GM12878 (cell line): ENCODE data around the gene PRCC. TPM values are rescaled to one million over a fixed set of nuclear protein-coding genes. Genes with fewer than 3 reads are reported as not detected.
A peak's percentile ranks its signal among the peaks of the same experiment; 100 is the strongest.

Experiments
- BCLAF1 ChIP-seq: fragments of 450-650 bp; IDR thresholded peaks from 2 replicates; pipeline ENCODE4 v1.6.1; 2017; ENCODE audit warnings: antibody characterized with exemption, mild to moderate bottlenecking, moderate library complexity
- CEBPB ChIP-seq, 2 experiments: fragments of 150-350 bp in 1 of 2; IDR thresholded peaks; 2 replicates each; pipeline ENCODE4 v1.6.1; 2012 to 2014; ENCODE audit warnings: low read depth in 2 of 2, low read length in 2 of 2, borderline replicate concordance in 1 of 2, inconsistent platforms in 1 of 2
- CHD2 ChIP-seq: IDR thresholded peaks from 2 replicates; pipeline ENCODE4 v1.6.1; 2011; ENCODE audit warnings: low read depth, low read length, improper control_type of control experiment, borderline replicate concordance
- IRF5 ChIP-seq: fragments of 450-650 bp; IDR thresholded peaks from 2 replicates; pipeline ENCODE4 v1.6.1; 2017; ENCODE audit warnings: borderline replicate concordance
- KDM1A ChIP-seq: fragments of 200-600 bp; sonication (generic); IDR thresholded peaks from 2 replicates; pipeline ENCODE4 v1.6.1; 2016; ENCODE audit warnings: borderline replicate concordance
- KLF5 ChIP-seq: fragments of 450-650 bp; IDR thresholded peaks from 2 replicates; pipeline ENCODE4 v1.6.1; 2014; ENCODE audit warnings: mild to moderate bottlenecking; ENCODE audit not compliant: partially characterized antibody
- MAX ChIP-seq: IDR thresholded peaks from 2 replicates; pipeline ENCODE4 v1.6.1; 2012; ENCODE audit warnings: low read depth, low read length, improper control_type of control experiment
- MYC ChIP-seq: IDR thresholded peaks from 2 replicates; pipeline ENCODE4 v1.6.1; 2011; ENCODE audit warnings: mild to moderate bottlenecking, low read length, moderate library complexity, inconsistent platforms; ENCODE audit not compliant: insufficient read depth, insufficient replicate concordance, insufficient read length, severe bottlenecking
- NFIC ChIP-seq: IDR thresholded peaks from 2 replicates; pipeline ENCODE4 v1.6.1; 2012; ENCODE audit warnings: low read depth, mild to moderate bottlenecking, inconsistent platforms, low read length, moderate library complexity
- NFXL1 ChIP-seq: fragments of 450-650 bp; IDR thresholded peaks from 2 replicates; pipeline ENCODE4 v1.6.1; 2017; ENCODE audit warnings: antibody characterized with exemption, mild to moderate bottlenecking, borderline replicate concordance
- PRDM15 ChIP-seq: fragments of 450-650 bp; formaldehyde crosslinking; IDR thresholded peaks from 2 replicates; pipeline ENCODE4 v1.4.0; 2020; ENCODE audit warnings: mild to moderate bottlenecking, moderate library complexity
- RAD21 ChIP-seq: IDR thresholded peaks from 2 replicates; pipeline ENCODE4 v1.6.1; 2011; ENCODE audit warnings: mild to moderate bottlenecking, low read depth, low read length, moderate library complexity; ENCODE audit not compliant: insufficient read depth
- RAD51 ChIP-seq: fragments of 450-650 bp; IDR thresholded peaks from 2 replicates; pipeline ENCODE4 v1.6.1; 2016; ENCODE audit warnings: moderate library complexity, mild to moderate bottlenecking, inconsistent platforms
- RELA ChIP-seq: fragments of 450-650 bp; IDR thresholded peaks from 2 replicates; pipeline ENCODE4 v1.8.0; 2014; ENCODE audit warnings: borderline replicate concordance; ENCODE audit not compliant: partially characterized antibody
- RFX5 ChIP-seq: IDR thresholded peaks from 2 replicates; pipeline ENCODE4 v1.6.1; 2011; ENCODE audit warnings: low read depth, low read length, improper control_type of control experiment
- STAT3 ChIP-seq: IDR thresholded peaks from 2 replicates; pipeline ENCODE4 v1.6.1; 2011; ENCODE audit warnings: low read depth, low read length, improper control_type of control experiment
- WRNIP1 ChIP-seq: IDR thresholded peaks from 2 replicates; pipeline ENCODE4 v1.6.1; 2011; ENCODE audit warnings: low read depth, low read length, improper control_type of control experiment, borderline replicate concordance
- polyA plus RNA-seq, 11 experiments: library from polyadenylated mRNA; depleted of rRNA in 4 of 11; unstranded in 6 of 11; stranded (reverse) in 5 of 11; fragments of >200 nt; fragmentation: Nextera tagmentation in 4 of 11; fragmentation: Illumina TruSeq in 1 of 11; extraction: Ambion mirVana in 4 of 11; extraction: Trizol in 1 of 11; gene quantifications; 1 replicate in 1 of 11; 2 replicates in 10 of 11; pipeline versions ENCODE4 v1.2.1 to v1.2.3, GENCODE V29; 2011 to 2016; ENCODE audit warnings: inconsistent platforms in 2 of 11, missing spikeins in 2 of 11, low read depth in 1 of 11
- total RNA-seq, 4 experiments: library from RNA; depleted of rRNA in 3 of 4; stranded (reverse); fragments of >200 nt in 3 of 4; fragmentation: Illumina TruSeq in 1 of 4; extraction: Trizol in 1 of 4; gene quantifications; 2 replicates each; pipeline versions ENCODE4 v1.2.1 to v1.2.3, GENCODE V29; 2013 to 2021

The PRCC gene
- total and polyA plus RNA-seq, 10 of the 15 experiments (the other 5 are each of a cell fraction or from before 2014, with no cell fraction given) = 23.8 to 132 (median 63.1) TPM

- TF ChIP-seq PRDM15 (CRISPR knock-in tag) (no peak), KLF5 (no peak), WRNIP1 (no peak), RELA (no peak), RAD51 (no peak), MAX (0 out of 2 replicates have a peak, but pooled peaks have one; percentile 22), NFIC (no peak), CHD2 (peak; percentile 19; the same call in 1 of the 2 replicates), BCLAF1 (no peak), RFX5 (no peak), NFXL1 (no peak), IRF5 (no peak), STAT3 (no peak), CEBPB (IDR thresholded peaks at IDR 0.05; ENCODE audit: borderline replicate concordance in 1 of 2, low read depth in 2 of 2, low read length in 2 of 2) (no peak), RAD21 (no peak), MYC (no peak), KDM1A (no peak)
These were observed 20.4 kb upstream of the PRCC start (continued) for GRCh38 chr1:156746728-156747631.
